Stimulated activated naive CD4-positive, alpha-beta T cell (primary cell): Measurements from ENCODE around the gene NEURL3.

Source experiments
- DNase-seq, 6 experiments: peaks; one replicate each; lab custom pipeline; 2025; lab: John Stamatoyannopoulos, UW

NEURL3 gene

GRCh38 chr2:96539215-96539920, 34.2 kb upstream of the NEURL3 start:
- DNase-seq = peak in 1 of 6 experiments; percentile 47

- peak; percentile 83 to 98 (median 92) for DNase-seq
Measured at GRCh38 chr2:96538487-96539214, 33.5 kb upstream of the NEURL3 start.

- peak; percentile 61 to 85 (median 74) for DNase-seq
Measured at GRCh38 chr2:96537734-96538486, 32.8 kb upstream of the NEURL3 start.

- peak; percentile 78 to 92 (median 87) for DNase-seq
Measured at GRCh38 chr2:96537066-96537733, 32.0 kb upstream of the NEURL3 start.

- peak; percentile 85 to 92 (median 88) for DNase-seq
Measured at GRCh38 chr2:96536445-96537065, 31.4 kb upstream of the NEURL3 start, which contains the start of gene ARID5A. TSS of gene ARID5A (plus strand) at chr2:96536752. CDS start at chr2:96536827, 75 bp downstream.

GRCh38 chr2:96535331-96535730, 30.2 kb upstream of the NEURL3 start:
- no peak for DNase-seq

- no peak for DNase-seq
Measured at GRCh38 chr2:96534701-96535181, 29.6 kb upstream of the NEURL3 start.

- DNase-seq = no peak
Measured at GRCh38 chr2:96534141-96534540, 29.0 kb upstream of the NEURL3 start.

GRCh38 chr2:96533292-96534073, 28.3 kb upstream of the NEURL3 start:
- no peak for DNase-seq

- no peak for DNase-seq
Measured at GRCh38 chr2:96532641-96533291, 27.6 kb upstream of the NEURL3 start.

- DNase-seq = peak; percentile 82 to 91 (median 86)
Measured at GRCh38 chr2:96531872-96532505, 26.8 kb upstream of the NEURL3 start.

- no peak for DNase-seq
Measured at GRCh38 chr2:96531366-96531765, 26.2 kb upstream of the NEURL3 start.

GRCh38 chr2:96530474-96531357, 25.6 kb upstream of the NEURL3 start:
- no peak for DNase-seq

GRCh38 chr2:96530144-96530430, 24.9 kb upstream of the NEURL3 start:
- no peak for DNase-seq

- DNase-seq = no peak
Measured at GRCh38 chr2:96529376-96530143, 24.4 kb upstream of the NEURL3 start.

- DNase-seq = no peak
Measured at GRCh38 chr2:96528700-96529375, 23.7 kb upstream of the NEURL3 start.

GRCh38 chr2:96528006-96528699, 23.0 kb upstream of the NEURL3 start:
- DNase-seq = peak; percentile 32 to 49 (median 42)
